Esophagus squamous epithelium (tissue), 4 donors: Measurements from ENCODE around the gene MOAP1.

Experiments
- POLR2A ChIP-seq, 4 donors: fragments of 450-650 bp; IDR thresholded peaks; one replicate each; pipeline ENCODE4 v1.6.1; 2017; ENCODE audit warnings: antibody characterized with exemption in 4 of 4, mild to moderate bottlenecking in 4 of 4, moderate library complexity in 3 of 4
- TF ChIP-seq, protein P1 (sequence below), 6 experiments: fragments of 450-650 bp in 4 of 6; fragments of 200-600 bp in 2 of 6; sonication (generic) in 2 of 6; IDR thresholded peaks; one replicate each; pipeline ENCODE4 v1.5.1; 2016 to 2019; ENCODE audit warnings: antibody characterized with exemption in 6 of 6, mild to moderate bottlenecking in 4 of 6, moderate library complexity in 4 of 6

DNA sequence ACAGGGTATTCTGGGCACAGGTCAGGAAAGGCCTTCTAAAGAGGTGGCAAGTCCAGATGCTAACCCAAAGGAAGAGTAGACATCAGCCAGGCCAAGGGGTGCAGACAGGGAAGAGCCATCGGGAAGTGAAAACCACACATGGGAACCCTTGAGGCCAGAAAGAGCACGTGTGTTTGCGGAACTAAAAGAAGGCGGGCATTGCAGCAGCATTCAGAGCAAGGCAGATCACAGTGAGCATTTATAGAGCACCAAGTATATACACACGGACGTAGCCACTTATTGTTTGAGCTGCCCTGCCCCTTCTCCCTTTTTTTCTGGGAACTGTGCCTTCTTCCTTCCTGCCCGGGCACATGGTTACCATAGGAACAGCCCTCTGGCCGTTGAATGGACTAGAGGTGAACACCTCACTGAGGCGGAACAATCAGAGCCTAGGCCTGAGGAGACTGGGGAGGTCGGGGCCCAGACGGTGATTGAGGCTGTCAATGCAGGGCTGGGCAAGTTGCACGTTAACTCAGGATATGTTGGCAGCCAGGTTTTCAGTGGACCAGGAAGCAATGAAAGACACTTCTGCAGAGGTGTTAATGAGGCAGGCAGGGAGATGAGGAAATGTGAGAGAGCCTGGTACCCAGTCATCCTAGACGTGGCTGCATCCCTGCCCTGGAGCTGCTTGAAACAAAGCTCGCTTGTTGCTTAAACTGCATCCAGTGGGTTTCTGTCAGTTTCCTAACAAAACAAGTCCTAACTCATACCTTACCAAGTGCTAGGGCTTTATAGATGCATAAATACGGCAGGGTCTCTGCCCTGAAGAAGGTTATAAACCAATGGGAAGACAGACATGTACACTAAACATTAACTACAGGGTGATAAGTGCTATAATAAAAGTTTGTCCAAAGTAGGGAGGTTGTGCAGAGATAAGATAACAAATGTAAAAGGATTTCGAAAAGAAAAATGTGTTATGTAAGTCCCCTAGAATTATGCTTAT lies 34.2 kb downstream of the MOAP1 start:
- TF ChIP-seq, protein P1, sequence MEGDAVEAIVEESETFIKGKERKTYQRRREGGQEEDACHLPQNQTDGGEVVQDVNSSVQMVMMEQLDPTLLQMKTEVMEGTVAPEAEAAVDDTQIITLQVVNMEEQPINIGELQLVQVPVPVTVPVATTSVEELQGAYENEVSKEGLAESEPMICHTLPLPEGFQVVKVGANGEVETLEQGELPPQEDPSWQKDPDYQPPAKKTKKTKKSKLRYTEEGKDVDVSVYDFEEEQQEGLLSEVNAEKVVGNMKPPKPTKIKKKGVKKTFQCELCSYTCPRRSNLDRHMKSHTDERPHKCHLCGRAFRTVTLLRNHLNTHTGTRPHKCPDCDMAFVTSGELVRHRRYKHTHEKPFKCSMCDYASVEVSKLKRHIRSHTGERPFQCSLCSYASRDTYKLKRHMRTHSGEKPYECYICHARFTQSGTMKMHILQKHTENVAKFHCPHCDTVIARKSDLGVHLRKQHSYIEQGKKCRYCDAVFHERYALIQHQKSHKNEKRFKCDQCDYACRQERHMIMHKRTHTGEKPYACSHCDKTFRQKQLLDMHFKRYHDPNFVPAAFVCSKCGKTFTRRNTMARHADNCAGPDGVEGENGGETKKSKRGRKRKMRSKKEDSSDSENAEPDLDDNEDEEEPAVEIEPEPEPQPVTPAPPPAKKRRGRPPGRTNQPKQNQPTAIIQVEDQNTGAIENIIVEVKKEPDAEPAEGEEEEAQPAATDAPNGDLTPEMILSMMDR (IDR thresholded peaks at IDR 0.05), result no peak
- no peak for TF ChIP-seq POLR2A (IDR thresholded peaks at IDR 0.05)
